ENCODE data around the gene VAV2.

Gene VAV2

GRCh38 chr9:133811471-133811870 is 180.7 kb downstream of the VAV2 start:
- DNase-seq, result no peak

GRCh38 chr9:133810556-133811195 is 181.4 kb downstream of the VAV2 start:
- no peak for DNase-seq

DNA sequence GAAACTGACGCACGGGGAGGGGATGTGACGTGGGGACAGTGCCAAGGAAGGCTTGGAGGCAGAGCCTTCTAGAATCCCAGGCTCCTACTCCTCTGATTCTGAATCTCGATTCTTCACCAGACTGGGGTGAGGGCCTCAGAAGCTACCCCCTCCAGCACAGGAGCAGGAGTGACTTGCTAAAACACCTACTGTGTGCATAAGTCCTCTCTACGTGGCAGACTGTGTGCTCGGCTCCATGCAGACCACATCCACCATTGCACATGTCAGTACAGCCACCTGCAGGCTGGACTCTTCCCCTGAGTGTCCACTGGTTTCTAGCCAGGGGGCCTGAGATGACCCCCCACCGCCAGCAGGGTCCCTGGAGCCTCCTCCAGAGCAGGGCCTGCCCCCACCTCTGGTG is 182.8 kb downstream of the VAV2 start:
- DNase-seq, result no peak

DNA sequence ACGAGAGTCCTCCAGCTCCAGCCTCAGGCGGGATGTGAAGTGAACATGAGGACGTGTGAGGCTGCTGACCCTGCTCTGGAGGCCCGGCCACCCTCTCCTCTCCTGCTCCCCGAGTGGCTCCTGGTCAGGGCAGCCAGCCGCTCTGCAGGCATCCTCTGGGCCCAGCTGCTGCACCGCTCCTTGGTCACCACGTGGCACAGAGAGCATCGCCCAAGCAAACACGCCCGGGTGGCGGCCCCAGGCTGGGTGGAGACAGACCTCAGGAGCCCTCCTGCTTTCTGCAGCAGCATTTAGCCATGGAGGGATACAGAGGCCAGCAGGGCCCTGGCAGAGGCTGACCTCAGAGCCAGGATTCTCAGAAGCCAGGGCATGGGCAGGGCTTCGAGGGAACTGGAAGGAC is 184.3 kb downstream of the VAV2 start:
- no peak for DNase-seq

DNA sequence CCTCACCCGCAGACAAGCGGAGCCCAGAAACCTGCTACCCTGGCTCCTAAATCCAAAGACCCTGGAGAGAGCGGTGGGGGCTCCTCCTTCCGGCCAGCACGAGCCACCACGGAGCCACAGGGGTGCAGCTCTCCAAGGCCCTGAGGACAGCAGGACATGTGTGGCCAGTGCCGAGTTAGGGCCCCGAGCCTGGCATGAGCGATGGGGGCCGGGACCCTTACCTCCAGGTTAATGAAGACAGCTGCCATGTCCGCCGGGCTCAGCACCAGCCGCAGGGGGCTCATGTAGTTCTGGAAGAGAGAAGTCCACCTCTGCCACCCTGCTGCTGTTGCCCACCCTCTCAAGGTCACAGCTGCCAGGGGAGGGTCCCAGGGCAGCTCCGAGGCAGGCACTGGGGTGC is 185.1 kb downstream of the VAV2 start:
- no peak for DNase-seq

DNA sequence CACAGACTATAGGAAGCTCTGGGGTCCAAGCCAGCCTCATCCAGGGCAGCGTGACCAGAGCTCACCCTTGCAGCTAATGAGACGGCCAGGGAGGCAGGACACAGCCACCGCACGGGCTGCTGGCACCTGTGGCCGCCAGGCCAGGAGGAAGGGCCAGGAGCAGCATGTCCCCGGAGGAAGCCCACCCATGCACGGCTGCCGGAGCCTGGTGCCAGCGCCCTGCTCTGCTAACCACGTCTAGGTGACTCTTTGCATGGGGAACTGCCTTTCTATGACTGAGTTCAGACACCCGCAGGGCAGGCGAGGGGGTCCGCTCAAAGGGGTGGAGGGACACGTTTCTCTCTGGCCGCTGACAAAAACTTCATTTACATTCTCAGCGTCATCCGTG is 185.5 kb downstream of the VAV2 start:
- DNase-seq, result no peak

DNA sequence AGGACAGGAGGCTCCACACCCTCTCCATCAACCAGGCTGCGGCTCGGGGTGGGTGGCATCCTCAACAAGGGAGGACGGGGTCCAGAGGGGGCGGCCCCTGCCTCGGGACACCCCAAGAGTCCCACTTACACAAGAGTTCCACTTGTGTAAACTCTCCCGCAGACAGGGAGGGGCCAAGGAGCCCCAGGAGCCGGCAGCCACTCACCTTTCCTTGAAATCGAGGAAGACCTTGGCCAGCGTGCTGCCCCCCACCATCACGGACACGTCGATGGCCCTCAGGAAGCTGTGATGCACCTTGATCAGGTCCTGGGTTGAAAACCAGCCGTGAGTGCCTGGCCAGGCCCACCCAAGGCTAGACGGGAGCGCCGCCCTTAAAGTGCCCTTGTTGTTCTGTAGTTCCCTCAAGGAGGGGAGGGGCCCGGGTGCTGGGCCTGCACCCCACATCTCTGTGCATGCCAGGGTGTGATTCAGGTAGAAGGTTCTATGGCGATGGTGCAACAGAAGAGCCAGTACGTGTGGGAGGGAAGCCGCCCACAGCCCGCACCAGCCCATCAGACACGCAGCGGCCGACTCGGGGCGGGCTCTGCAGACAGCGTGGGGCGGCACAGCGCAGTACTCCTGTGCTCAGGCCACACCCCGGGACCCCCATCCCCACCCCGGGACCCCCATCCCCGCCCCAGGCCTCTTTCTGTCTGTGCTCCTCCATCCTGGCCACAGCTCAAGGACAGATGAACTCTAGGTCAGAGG is 186.1 kb downstream of the VAV2 start:
- DNase-seq, result no peak

DNA sequence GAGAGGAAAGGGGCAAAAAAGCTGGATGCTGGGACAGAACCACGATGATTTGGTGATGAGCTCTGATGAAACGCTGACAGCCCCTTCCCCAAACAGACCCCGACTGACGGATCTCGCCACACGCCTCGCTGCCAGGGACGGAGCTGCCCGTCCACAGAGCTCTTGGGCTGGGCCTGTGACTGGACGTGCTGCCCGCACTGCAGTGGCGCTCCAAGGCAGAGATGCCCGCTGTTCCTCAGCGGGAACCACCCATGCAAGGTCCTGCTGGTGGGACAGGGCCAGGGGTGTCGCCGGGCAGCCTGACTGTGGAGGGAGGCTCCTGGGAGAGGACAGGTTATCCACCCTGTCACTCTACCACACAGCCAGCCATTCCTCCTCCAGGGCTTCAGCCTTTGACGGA is 187.9 kb downstream of the VAV2 start:
- DNase-seq, result no peak

DNA sequence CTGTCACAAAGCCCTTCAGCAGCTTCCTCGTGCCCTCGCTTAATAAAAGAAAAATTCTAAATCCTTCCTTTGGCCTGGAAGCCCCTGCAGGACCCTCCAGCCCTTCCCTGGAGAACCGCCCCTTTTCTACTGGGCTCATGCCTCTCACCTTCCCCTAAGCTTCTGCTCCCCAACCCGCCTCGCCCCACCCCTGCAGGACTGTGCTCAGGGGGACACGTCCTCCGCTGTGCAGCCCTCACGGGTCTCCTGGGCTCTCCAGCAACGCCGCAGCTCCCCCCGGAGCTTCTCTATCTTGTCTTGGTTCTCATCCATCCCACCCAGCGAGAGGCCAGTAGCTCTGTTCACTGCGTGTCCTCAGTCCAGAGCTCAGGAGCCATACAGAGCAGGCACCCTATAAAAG is 188.4 kb downstream of the VAV2 start:
- no peak for DNase-seq

- DNase-seq, result no peak
These were observed 189.0 kb downstream of the VAV2 start for GRCh38 chr9:133803028-133803585.

- no peak for DNase-seq
These were observed 190.4 kb downstream of the VAV2 start for GRCh38 chr9:133801739-133802138.

- DNase-seq, result no peak
These were observed 191.9 kb downstream of the VAV2 start for GRCh38 chr9:133800266-133800665.

- no peak for DNase-seq
These were observed 192.4 kb downstream of the VAV2 start for GRCh38 chr9:133799716-133800115.

GRCh38 chr9:133799106-133799505 is 193.0 kb downstream of the VAV2 start:
- DNase-seq, result no peak

DNA sequence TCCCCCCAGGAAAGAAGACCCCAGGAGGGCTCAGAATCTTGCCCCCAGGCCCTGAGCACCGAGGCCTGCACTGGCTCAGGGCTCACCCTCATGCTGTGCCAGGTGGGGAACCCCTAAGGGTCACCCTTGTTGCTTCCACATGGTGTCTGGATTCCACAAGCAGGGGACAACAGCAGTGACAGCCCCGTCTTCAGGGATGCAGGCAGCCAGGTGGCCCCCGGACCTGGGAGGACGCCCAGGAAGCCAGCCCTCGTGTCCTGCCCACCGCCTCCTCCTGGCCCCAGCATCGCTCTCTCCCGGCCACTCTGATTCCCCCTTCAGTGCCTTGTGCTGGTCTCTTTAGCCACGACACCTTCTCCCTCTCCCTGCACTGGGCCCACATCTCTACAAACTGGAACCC is 194.0 kb downstream of the VAV2 start:
- DNase-seq, result no peak

- no peak for DNase-seq
These were observed 194.6 kb downstream of the VAV2 start for GRCh38 chr9:133797406-133798105.

GRCh38 chr9:133796562-133796961 is 195.6 kb downstream of the VAV2 start:
- no peak for DNase-seq

DNA sequence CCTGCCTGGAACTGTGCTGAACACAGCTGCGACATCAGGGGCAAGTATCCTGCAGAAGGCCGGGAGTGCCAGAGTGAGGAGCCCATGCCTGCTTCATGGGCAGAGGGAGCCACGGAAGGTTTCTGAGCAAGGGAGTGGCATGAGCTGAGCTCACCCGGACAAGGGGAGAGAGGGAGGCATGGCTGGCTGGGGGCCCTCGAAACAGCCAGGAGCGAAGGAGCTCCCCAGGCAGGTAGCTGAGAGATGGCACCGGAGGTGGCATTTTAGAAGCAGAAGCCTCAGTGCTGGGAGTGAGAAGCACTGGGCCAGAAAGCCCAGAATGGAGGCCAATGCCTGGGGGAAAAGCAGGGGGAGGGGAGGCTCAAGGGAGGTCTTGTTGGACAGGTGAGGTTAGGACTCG is 197.1 kb downstream of the VAV2 start:
- no peak for DNase-seq

- no peak for DNase-seq
These were observed 197.9 kb downstream of the VAV2 start for GRCh38 chr9:133794016-133794760.

DNA sequence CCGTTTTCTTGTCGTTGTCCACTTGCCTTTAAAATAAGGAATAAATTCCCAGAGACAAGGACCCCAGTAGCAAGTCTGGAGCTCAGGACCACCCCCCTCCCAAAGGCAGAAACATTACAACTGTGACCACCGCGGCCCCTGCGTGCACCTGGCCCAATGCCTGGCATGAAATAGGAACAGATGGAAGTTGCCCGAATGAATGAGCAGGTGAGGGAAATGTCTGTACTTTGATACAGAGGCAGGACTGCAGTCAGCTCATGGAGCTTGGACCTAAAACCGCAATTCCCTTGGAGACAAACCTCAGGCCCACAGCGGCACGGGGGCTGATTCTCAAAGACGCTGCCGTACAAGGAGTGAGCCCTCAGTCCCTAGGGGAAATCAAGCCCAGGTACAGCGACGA is 198.7 kb downstream of the VAV2 start:
- no peak for DNase-seq

DNA sequence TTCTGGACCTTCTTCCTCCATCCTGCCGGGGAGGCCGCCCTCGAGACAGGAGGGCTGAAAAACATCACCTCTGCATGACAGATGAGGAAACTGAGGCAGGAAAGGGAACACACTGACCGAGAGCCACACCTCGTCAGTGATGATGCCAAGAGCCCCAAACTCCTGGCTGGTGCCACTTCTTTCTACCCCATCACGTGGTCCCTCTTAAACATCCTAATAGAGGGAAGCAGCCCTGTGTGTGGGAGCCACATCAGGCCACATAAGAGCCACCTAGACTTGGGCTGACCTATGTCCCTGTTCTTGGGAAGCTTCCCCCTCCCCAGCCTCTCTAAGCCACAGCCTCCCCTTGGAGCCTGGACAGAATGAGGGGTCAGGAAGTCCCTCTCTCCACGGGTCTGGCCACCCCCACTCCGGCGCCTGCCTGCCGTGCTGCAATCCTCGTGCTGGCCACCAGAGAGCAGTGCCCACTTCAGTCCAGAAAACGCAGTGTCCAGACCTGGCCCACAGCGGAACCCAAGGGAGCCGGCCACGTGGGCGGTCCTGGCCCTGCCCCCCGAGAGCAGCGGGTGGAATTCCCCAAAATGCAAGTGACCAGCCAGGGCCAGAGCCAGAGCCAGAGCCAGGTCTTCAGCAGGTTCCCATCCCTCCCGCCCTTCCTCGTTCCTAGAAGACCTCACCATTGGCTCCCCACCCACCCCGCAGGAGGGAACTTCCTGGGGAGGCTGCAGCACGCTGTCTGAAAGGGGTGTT is 199.2 kb downstream of the VAV2 start:
- DNase-seq, result peak; percentile 20
